Stimulated activated CD4-positive, alpha-beta T cell treated with anti-CD3 and anti-CD28 coated beads, Interleukin-12 subunit alpha, Interleukin-12 subunit beta, amount 100 ng/mL, for 24 hours (primary cell): ENCODE measurements around the gene DLD.
"Not testable (repeated sequence)": the region's sequence is repeated elsewhere in the genome, so short reads cannot be mapped to it uniquely, and the experiment has no call there.

Experiments used
- DNase-seq, 2 experiments: peaks; one replicate each; pipeline ENCODE4 v3.0.0-alpha.2; 2020; ENCODE audit warnings: low read depth in 2 of 2

The DLD gene

GRCh38 chr7:107915541-107915940, 24.6 kb downstream of the DLD start:
- DNase-seq: no peak

- no peak for DNase-seq
These were observed 27.0 kb downstream of the DLD start for GRCh38 chr7:107917763-107918651.

GRCh38 chr7:107918948-107919347, 28.0 kb downstream of the DLD start:
- no peak for DNase-seq

- no peak for DNase-seq
These were observed 29.2 kb downstream of the DLD start for GRCh38 chr7:107920048-107920772.

- not testable (repeated sequence) for DNase-seq
These were observed 30.8 kb downstream of the DLD start for GRCh38 chr7:107921826-107922225.

- no peak for DNase-seq
These were observed 31.9 kb downstream of the DLD start for GRCh38 chr7:107922886-107923285.

- no peak for DNase-seq
These were observed 34.0 kb downstream of the DLD start for GRCh38 chr7:107924841-107925504.

GRCh38 chr7:107926481-107926880, 35.5 kb downstream of the DLD start:
- DNase-seq: no peak

GRCh38 chr7:107931740-107932515, 40.9 kb downstream of the DLD start:
- no peak for DNase-seq

- no peak for DNase-seq
These were observed 41.8 kb downstream of the DLD start for GRCh38 chr7:107932805-107933204.

GRCh38 chr7:107933386-107934013, 42.5 kb downstream of the DLD start:
- no peak for DNase-seq

GRCh38 chr7:107934991-107935770, 44.2 kb downstream of the DLD start:
- DNase-seq: no peak

- no peak for DNase-seq
These were observed 45.3 kb downstream of the DLD start for GRCh38 chr7:107936312-107936711.

- DNase-seq: no peak
These were observed 46.5 kb downstream of the DLD start for GRCh38 chr7:107937531-107937930.

- no peak for DNase-seq
These were observed 47.7 kb downstream of the DLD start for GRCh38 chr7:107938456-107939250.

GRCh38 chr7:107939573-107940489, 48.8 kb downstream of the DLD start:
- no peak for DNase-seq

GRCh38 chr7:107940951-107941350, 50.0 kb downstream of the DLD start:
- DNase-seq: no peak

GRCh38 chr7:107943018-107943417, 52.0 kb downstream of the DLD start:
- no peak for DNase-seq
